SK-N-SH (cell line): ENCODE results near the gene ARHGAP10.

Experiments
- EZH2phosphoT487 ChIP-seq: fragments of 200-600 bp; sonication (generic); IDR thresholded peaks from 2 replicates; pipeline ENCODE4 v1.6.1; 2017; ENCODE audit warnings: low read depth, mixed run types, mild to moderate bottlenecking, antibody characterized with exemption, moderate library complexity, borderline replicate concordance
- JUND ChIP-seq: IDR thresholded peaks from 2 replicates; pipeline ENCODE4 v1.4.0; 2012
- MXI1 ChIP-seq: IDR thresholded peaks from 2 replicates; pipeline ENCODE4 v1.6.1; 2012; ENCODE audit warnings: mild to moderate bottlenecking, low read depth, low read length, improper control_type of control experiment
- NFIC ChIP-seq: IDR thresholded peaks from 2 replicates; pipeline ENCODE4 v1.4.0; 2012; ENCODE audit warnings: borderline replicate concordance
- NRF1 ChIP-seq: IDR thresholded peaks from 2 replicates; pipeline ENCODE4 v1.6.1; 2012; ENCODE audit warnings: low read depth, mild to moderate bottlenecking, low read length
- POLR2AphosphoS5 ChIP-seq: IDR thresholded peaks from 2 replicates; pipeline ENCODE4 v1.6.1; 2012; ENCODE audit warnings: low read depth, low read length
- RAD21 ChIP-seq: IDR thresholded peaks from 2 replicates; pipeline ENCODE4 v1.6.1; 2012; ENCODE audit warnings: mild to moderate bottlenecking, low read length
- SMC3 ChIP-seq: IDR thresholded peaks from 2 replicates; pipeline ENCODE4 v1.6.1; 2012; ENCODE audit warnings: low read depth, low read length, improper control_type of control experiment
- TEAD4 ChIP-seq: IDR thresholded peaks from 2 replicates; pipeline ENCODE4 v1.4.0; 2012; ENCODE audit warnings: mild to moderate bottlenecking, borderline replicate concordance; ENCODE audit not compliant: insufficient read depth
- YY1 ChIP-seq: IDR thresholded peaks from 2 replicates; pipeline ENCODE4 v1.4.0; 2012; ENCODE audit warnings: low read depth, mild to moderate bottlenecking
- TF ChIP-seq, protein P1 (sequence below): fragments of 200-600 bp; sonication (generic); IDR thresholded peaks from 2 replicates; pipeline ENCODE4 v1.6.1; 2017; ENCODE audit warnings: antibody characterized with exemption, mild to moderate bottlenecking, moderate library complexity
- TF ChIP-seq, protein P2 (sequence below): IDR thresholded peaks from 2 replicates; pipeline ENCODE4 v1.4.0; 2012; ENCODE audit warnings: low read depth
- TF ChIP-seq, protein P3 (sequence below): IDR thresholded peaks from 2 replicates; pipeline ENCODE4; 2012
- TF ChIP-seq, protein P4 (sequence below): fragments of 150-350 bp; IDR thresholded peaks from 2 replicates; pipeline ENCODE4 v1.6.1; 2016; ENCODE audit warnings: mild to moderate bottlenecking, low read depth, low read length

DNA sequence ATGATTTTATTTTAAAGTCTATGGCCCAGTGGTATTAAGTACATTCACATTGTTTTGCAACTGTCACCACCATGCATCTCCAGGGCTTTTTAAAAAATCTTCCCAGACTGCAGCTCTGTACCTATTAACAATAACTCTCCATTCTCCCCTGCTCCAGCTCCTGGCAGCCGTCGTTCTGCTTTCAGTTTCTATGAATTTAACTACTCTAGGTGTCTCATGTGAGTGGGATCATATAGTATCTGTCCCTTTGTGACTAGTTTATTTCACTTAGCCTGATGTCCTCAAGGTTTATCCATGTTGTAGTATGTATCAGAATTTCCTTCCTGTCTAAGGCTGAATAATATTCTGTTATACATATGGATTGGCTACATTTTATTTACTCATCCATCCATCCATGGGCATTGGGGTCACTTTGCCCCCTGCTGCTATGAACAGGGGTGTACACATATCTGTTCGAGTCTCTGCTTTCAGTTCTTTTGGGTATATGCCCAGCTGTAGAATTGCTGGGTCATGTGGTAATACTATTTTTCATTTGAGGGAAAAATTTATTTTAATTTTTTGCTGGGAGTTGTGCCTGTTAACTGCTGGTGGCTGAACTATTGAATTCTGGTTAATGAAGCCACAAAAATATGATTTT lies 131.3 kb downstream of the ARHGAP10 start:
- TF ChIP-seq TEAD4 (no peak), POLR2AphosphoS5 (no peak), NFIC (no peak), SMC3 (peak; percentile 34), RAD21 (peak; percentile 60), NRF1 (no peak), MXI1 (no peak), EZH2phosphoT487 (no peak), JUND (no peak), YY1 (no peak)
- TF ChIP-seq, protein P1, sequence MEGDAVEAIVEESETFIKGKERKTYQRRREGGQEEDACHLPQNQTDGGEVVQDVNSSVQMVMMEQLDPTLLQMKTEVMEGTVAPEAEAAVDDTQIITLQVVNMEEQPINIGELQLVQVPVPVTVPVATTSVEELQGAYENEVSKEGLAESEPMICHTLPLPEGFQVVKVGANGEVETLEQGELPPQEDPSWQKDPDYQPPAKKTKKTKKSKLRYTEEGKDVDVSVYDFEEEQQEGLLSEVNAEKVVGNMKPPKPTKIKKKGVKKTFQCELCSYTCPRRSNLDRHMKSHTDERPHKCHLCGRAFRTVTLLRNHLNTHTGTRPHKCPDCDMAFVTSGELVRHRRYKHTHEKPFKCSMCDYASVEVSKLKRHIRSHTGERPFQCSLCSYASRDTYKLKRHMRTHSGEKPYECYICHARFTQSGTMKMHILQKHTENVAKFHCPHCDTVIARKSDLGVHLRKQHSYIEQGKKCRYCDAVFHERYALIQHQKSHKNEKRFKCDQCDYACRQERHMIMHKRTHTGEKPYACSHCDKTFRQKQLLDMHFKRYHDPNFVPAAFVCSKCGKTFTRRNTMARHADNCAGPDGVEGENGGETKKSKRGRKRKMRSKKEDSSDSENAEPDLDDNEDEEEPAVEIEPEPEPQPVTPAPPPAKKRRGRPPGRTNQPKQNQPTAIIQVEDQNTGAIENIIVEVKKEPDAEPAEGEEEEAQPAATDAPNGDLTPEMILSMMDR, result peak; percentile 42
- TF ChIP-seq, protein P2, sequence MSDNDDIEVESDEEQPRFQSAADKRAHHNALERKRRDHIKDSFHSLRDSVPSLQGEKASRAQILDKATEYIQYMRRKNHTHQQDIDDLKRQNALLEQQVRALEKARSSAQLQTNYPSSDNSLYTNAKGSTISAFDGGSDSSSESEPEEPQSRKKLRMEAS, result no peak
- TF ChIP-seq, protein P3, sequence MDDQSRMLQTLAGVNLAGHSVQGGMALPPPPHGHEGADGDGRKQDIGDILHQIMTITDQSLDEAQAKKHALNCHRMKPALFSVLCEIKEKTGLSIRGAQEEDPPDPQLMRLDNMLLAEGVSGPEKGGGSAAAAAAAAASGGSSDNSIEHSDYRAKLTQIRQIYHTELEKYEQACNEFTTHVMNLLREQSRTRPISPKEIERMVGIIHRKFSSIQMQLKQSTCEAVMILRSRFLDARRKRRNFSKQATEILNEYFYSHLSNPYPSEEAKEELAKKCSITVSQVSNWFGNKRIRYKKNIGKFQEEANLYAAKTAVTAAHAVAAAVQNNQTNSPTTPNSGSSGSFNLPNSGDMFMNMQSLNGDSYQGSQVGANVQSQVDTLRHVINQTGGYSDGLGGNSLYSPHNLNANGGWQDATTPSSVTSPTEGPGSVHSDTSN, result no peak
- TF ChIP-seq, protein P4, sequence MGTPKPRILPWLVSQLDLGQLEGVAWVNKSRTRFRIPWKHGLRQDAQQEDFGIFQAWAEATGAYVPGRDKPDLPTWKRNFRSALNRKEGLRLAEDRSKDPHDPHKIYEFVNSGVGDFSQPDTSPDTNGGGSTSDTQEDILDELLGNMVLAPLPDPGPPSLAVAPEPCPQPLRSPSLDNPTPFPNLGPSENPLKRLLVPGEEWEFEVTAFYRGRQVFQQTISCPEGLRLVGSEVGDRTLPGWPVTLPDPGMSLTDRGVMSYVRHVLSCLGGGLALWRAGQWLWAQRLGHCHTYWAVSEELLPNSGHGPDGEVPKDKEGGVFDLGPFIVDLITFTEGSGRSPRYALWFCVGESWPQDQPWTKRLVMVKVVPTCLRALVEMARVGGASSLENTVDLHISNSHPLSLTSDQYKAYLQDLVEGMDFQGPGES, result no peak
